Osteocyte (in vitro differentiated cells): Measurements from ENCODE around the gene TTC7B. TPM values are rescaled to one million over a fixed set of nuclear protein-coding genes. Genes with fewer than 3 reads are reported as not detected.
A peak's percentile ranks its signal among the peaks of the same experiment; 100 is the strongest.

ENCODE experiments used
- DNase-seq: peaks from one replicate; pipeline ENCODE4 v3.0.0; 2021; ENCODE audit warnings: mixed read lengths; ENCODE audit not compliant: unreplicated experiment; ENCODE audit errors: extremely low spot score
- H3K27ac Mint-ChIP-seq: one replicate; pipeline ENCODE4 v1.8.0; 2021; ENCODE audit warnings: mild to moderate bottlenecking, mixed read lengths; ENCODE audit not compliant: unreplicated experiment
- H3K27me3 Mint-ChIP-seq: one replicate; pipeline ENCODE4 v1.8.0; 2021; ENCODE audit warnings: mixed read lengths; ENCODE audit not compliant: unreplicated experiment
- H3K36me3 Mint-ChIP-seq: one replicate; pipeline ENCODE4 v1.8.0; 2021; ENCODE audit warnings: mixed read lengths; ENCODE audit not compliant: unreplicated experiment
- H3K4me1 Mint-ChIP-seq: one replicate; pipeline ENCODE4 v1.8.0; 2021; ENCODE audit warnings: mixed read lengths; ENCODE audit not compliant: unreplicated experiment
- H3K4me3 Mint-ChIP-seq: one replicate; pipeline ENCODE4 v1.8.0; 2021; ENCODE audit warnings: mild to moderate bottlenecking, moderate library complexity, mixed read lengths; ENCODE audit not compliant: unreplicated experiment
- H3K9me3 Mint-ChIP-seq: one replicate; pipeline ENCODE4 v1.8.0; 2021; ENCODE audit warnings: mixed read lengths; ENCODE audit not compliant: unreplicated experiment
- total RNA-seq: library from RNA; stranded (reverse); gene quantifications from 2 replicates; pipeline ENCODE4 v1.2.1, GENCODE V29; 2021
- TF ChIP-seq, protein P1 (sequence below): fragments of 200-600 bp; sonication (generic); IDR thresholded peaks from 2 replicates; pipeline ENCODE4 v1.5.0; 2021; ENCODE audit warnings: antibody characterized with exemption, mild to moderate bottlenecking, moderate library complexity

Gene TTC7B
- total RNA-seq, 1 donor from 2014 or later: 43.2 TPM

DNA sequence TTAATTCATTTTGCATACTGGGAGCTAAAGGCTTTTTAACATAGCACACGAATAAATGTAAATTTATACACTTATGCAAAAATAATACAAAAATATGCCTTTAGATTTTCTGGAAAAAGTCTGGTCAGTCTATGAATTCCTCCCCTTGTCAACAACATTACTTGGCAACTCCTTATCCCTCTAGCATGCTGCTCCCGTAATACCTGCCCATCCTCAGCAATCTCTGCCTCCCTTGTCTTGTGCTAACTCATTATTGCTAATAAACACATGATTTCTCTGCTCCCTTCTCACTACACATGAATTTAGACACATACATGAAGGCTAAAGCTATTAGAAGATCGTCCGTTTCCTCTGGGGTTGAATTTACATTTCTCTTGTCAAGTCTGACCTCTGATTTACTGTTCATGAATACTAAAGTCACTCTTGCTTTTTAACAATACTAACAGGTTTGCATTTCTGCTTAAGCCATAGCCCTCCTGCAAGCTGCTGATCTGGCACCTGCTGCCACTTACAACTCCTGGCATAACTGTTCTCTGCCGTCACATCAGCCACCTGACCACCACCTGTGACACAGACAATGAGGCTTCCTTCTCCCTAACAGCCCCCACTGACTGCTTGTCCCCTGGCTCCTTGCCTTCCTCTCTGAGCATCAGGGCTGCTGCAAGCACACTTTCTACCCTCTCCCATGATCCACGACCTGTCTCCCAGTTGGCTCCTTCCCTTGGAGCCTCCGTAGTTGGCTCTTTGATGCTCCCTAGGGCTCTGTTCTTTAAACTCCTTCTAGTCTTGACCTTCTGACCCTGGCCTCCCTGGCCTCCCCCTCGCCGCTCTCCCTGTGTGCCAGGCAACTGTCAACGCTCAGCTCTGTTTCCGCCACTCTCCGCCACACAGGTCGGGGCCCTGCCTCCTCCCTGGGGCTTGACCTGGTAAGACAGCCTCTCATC, 241.8 kb downstream of the TTC7B start:
- no peak overlapping the region for H3K27ac Mint-ChIP-seq
- DNase-seq: no peak
- peaks cover 15% of the 10 kb centered on the region for H3K36me3 Mint-ChIP-seq
- no peaks in the 10 kb centered on the region for H3K27me3 Mint-ChIP-seq
- TF ChIP-seq, protein P1, sequence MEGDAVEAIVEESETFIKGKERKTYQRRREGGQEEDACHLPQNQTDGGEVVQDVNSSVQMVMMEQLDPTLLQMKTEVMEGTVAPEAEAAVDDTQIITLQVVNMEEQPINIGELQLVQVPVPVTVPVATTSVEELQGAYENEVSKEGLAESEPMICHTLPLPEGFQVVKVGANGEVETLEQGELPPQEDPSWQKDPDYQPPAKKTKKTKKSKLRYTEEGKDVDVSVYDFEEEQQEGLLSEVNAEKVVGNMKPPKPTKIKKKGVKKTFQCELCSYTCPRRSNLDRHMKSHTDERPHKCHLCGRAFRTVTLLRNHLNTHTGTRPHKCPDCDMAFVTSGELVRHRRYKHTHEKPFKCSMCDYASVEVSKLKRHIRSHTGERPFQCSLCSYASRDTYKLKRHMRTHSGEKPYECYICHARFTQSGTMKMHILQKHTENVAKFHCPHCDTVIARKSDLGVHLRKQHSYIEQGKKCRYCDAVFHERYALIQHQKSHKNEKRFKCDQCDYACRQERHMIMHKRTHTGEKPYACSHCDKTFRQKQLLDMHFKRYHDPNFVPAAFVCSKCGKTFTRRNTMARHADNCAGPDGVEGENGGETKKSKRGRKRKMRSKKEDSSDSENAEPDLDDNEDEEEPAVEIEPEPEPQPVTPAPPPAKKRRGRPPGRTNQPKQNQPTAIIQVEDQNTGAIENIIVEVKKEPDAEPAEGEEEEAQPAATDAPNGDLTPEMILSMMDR: no peak
- no peaks in the 10 kb centered on the region for H3K9me3 Mint-ChIP-seq
- no peaks in the 10 kb centered on the region for H3K4me1 Mint-ChIP-seq
- H3K4me3 Mint-ChIP-seq: no peak overlapping the region

GRCh38 chr14:90573385-90574105, 242.7 kb downstream of the TTC7B start:
- Mint-ChIP-seq H3K4me1 (no peaks in the 10 kb centered on the region), H3K27me3 (no peaks in the 10 kb centered on the region), H3K27ac (no peak overlapping the region), H3K9me3 (no peaks in the 10 kb centered on the region), H3K4me3 (no peak overlapping the region), H3K36me3 (peaks cover 15% of the 10 kb centered on the region)
- no peak for DNase-seq
- TF ChIP-seq, protein P1: no peak

DNA sequence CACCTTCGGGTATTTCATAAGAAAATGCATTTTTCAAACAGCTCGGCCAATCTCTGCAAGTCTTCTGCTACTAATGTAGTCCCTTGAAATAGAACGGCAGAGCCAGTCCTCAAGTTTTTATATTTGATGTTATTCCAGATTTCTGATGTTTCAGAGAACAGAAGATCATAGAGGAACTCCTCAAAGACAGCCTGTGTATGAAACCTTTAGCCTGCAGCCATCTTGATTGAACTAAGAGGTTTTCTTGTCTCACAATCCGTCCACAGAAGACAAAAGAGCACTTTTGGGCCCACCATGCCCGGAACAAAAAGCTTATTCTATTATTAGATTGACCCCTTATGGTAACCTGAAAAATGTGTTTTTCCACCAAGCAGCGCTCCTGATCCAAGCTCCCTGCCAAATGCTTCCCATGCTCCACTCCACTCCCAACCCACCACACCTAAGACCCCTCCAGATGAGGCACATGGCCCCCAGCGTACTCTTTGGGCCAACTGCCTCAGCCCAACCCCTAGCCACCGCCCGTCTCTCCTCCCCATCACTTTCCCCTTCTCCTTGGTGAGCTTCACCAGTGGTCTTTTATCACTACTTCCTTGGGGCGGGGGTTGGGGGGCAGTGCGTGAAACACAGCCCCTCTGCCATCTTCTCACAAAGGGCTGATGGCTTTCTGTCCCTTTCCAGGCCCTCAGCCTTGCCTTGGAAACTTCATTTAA, 243.6 kb downstream of the TTC7B start:
- TF ChIP-seq, protein P1: no peak
- Mint-ChIP-seq H3K4me3 (no peak overlapping the region), H3K27ac (no peak overlapping the region), H3K4me1 (peaks cover 2% of the 10 kb centered on the region), H3K27me3 (no peaks in the 10 kb centered on the region), H3K36me3 (peaks cover 15% of the 10 kb centered on the region), H3K9me3 (no peaks in the 10 kb centered on the region)
- DNase-seq: no peak

GRCh38 chr14:90571149-90571947, 244.9 kb downstream of the TTC7B start:
- Mint-ChIP-seq H3K4me1 (peaks cover 2% of the 10 kb centered on the region), H3K27me3 (no peaks in the 10 kb centered on the region)
- no peak for DNase-seq

More at GRCh38 chr14:90571149-90571947, 244.9 kb downstream of the TTC7B start:
- Mint-ChIP-seq H3K36me3 (peaks cover 16% of the 10 kb centered on the region), H3K4me3 (no peak overlapping the region), H3K27ac (peak overlapping the region; percentile 2), H3K9me3 (no peaks in the 10 kb centered on the region)
- TF ChIP-seq, protein P1: no peak
